ENCODE measurements around the gene TULP4. TPM values are rescaled to one million over a fixed set of nuclear protein-coding genes. Genes with fewer than 3 reads are reported as not detected.

Gene TULP4
- total RNA-seq, 1 experiment from 2014 or later = 64.6 TPM

GRCh38 chr6:158370805-158371204 lies 58.5 kb downstream of the TULP4 start:
- no peaks in the 10 kb centered on the region for H3K9me3 ChIP-seq (ENCODE audit: control insufficient read depth, low read depth, low read length)
- H3T11ph ChIP-seq (ENCODE audit: low read length) = no peak overlapping the region
- WGBS (ENCODE audit: extremely low coverage, insufficient read length, low lambda C conversion rate) = no CpG with 5 or more reads among the region's 4 CpGs

More at GRCh38 chr6:158370805-158371204, 58.5 kb downstream of the TULP4 start:
- Histone ChIP-seq H4K91ac (ENCODE audit: insufficient read length, low read depth, low read length) (no peak overlapping the region), H2BK5ac (ENCODE audit: insufficient read length, low read length) (no peak overlapping the region), H3K9ac (ENCODE audit: extremely low read depth, insufficient read length, low read length) (no peak overlapping the region), H4K20me1 (ENCODE audit: control insufficient read depth, insufficient read depth, insufficient read length) (no peaks in the 10 kb centered on the region), H3K23me2 (ENCODE audit: insufficient read length, low read depth, low read length, poor library complexity, severe bottlenecking) (no peaks in the 10 kb centered on the region), H3K14ac (ENCODE audit: insufficient read depth, low read length) (no peak overlapping the region), H3K18ac (ENCODE audit: insufficient read length, low read depth, low read length) (no peak overlapping the region), H3K27me3 (ENCODE audit: insufficient read depth, low read length) (no peaks in the 10 kb centered on the region), H3K4ac (ENCODE audit: low read depth, low read length) (no peak overlapping the region), H2BK20ac (ENCODE audit: low read depth, low read length, poor library complexity, severe bottlenecking) (no peak overlapping the region), H3K79me1 (ENCODE audit: insufficient read depth, low read depth, low read length, poor library complexity, severe bottlenecking) (no peaks in the 10 kb centered on the region), H2BK12ac (ENCODE audit: insufficient read length, low read depth, low read length) (no peak overlapping the region), H3K4me2 (ENCODE audit: insufficient read depth, insufficient read length, low read length) (no peak overlapping the region), H2AFZ (ENCODE audit: low read length) (no peak overlapping the region), H3K27ac (ENCODE audit: insufficient read length, low read depth, low read length) (no peak overlapping the region), H3K4me1 (ENCODE audit: insufficient read depth, low read length) (no peaks in the 10 kb centered on the region), H4K5ac (ENCODE audit: insufficient read length, low read depth, low read length) (no peak overlapping the region), H2BK15ac (ENCODE audit: low read depth, low read length) (no peak overlapping the region), H3K56ac (ENCODE audit: insufficient read length, low read depth, low read length) (no peak overlapping the region), H3K79me2 (ENCODE audit: insufficient read depth, low read length) (no peaks in the 10 kb centered on the region), H3K23ac (ENCODE audit: insufficient read length, low read depth, low read length) (no peak overlapping the region), H2BK120ac (ENCODE audit: low read depth, low read length, poor library complexity, severe bottlenecking) (no peak overlapping the region), H4K8ac (replicated peaks; ENCODE audit: insufficient read length, low read depth, low read length) (no peak overlapping the region), H2AK5ac (ENCODE audit: insufficient read length, low read length) (no peak overlapping the region)
- no peaks in the 10 kb centered on the region; a peak in 1 of 4 replicates for H3K4me1 Mint-ChIP-seq
- H3K27ac Mint-ChIP-seq = no peak overlapping the region
- no peaks in the 10 kb centered on the region for H3K9me3 Mint-ChIP-seq
- TF ChIP-seq CTCF (conservative IDR thresholded peaks at IDR 0.05) = no peak
- H3K4me3 Mint-ChIP-seq = no peak overlapping the region
- no peaks in the 10 kb centered on the region for H3K27me3 Mint-ChIP-seq (ENCODE audit: low read depth)
- DNase-seq = no peak
- H3K36me3 Mint-ChIP-seq (ENCODE audit: insufficient read depth in 1 of 3, low read depth in 3 of 3) = no peaks in the 10 kb centered on the region

Measured in H9 (cell line).